ENCODE measurements around the gene LMX1A. TPM values are rescaled to one million over a fixed set of nuclear protein-coding genes. Genes with fewer than 3 reads are reported as not detected.

LMX1A gene
- total and polyA plus RNA-seq, 4 donors = 0.05 to 0.17 TPM; not detected in 2

GRCh38 chr1:165376041-165376810, 19.7 kb upstream of the LMX1A start:
- H3K4me3 ChIP-seq (ENCODE audit: low read depth in 1 of 3, low read length in 3 of 3) = peak overlapping the region in 1 of 3 donors; percentile 32
- no peak overlapping the region for H3K9ac ChIP-seq (ENCODE audit: low read depth in 1 of 2, low read length in 2 of 2)
- peaks cover 2 to 10% (median 5%) of the 10 kb centered on the region in 4 donors for H3K4me1 ChIP-seq (ENCODE audit: control insufficient read depth in 4 of 4, insufficient read depth in 4 of 4, low read length in 3 of 4)
- peaks cover 0 to 5% (median 0%) of the 10 kb centered on the region in 4 donors for H3K27me3 ChIP-seq (ENCODE audit: control insufficient read depth in 4 of 4, insufficient read depth in 4 of 4, low read length in 3 of 4)
- WGBS = 8% methylated on average over 46 of the region's 46 CpGs
- DNase-seq (ENCODE audit: low spot score) = no peak
- H3K27ac ChIP-seq (ENCODE audit: low read depth in 1 of 2, low read length in 2 of 2) = peak overlapping the region in 1 of 2 donors; percentile 28
- no peaks in the 10 kb centered on the region for H3K9me3 ChIP-seq (ENCODE audit: control insufficient read depth in 4 of 4, low read length in 3 of 4)
- no peaks in the 10 kb centered on the region for H3K36me3 ChIP-seq (ENCODE audit: control insufficient read depth in 4 of 4, insufficient read depth in 3 of 4, low read depth in 1 of 4, low read length in 3 of 4)
- TF ChIP-seq NR2F2 (IDR thresholded peaks at IDR 0.05) (peak; percentile 43), SP1 (IDR thresholded peaks at IDR 0.05) (no peak), MAX (IDR thresholded peaks at IDR 0.05) (no peak), RXRA (IDR thresholded peaks at IDR 0.05) (no peak)

GRCh38 chr1:165375623-165376022, 19.1 kb upstream of the LMX1A start:
- H3K27ac ChIP-seq (ENCODE audit: low read depth in 1 of 2, low read length in 2 of 2) = no peak overlapping the region
- H3K36me3 ChIP-seq (ENCODE audit: control insufficient read depth in 4 of 4, insufficient read depth in 3 of 4, low read depth in 1 of 4, low read length in 3 of 4) = no peaks in the 10 kb centered on the region
- WGBS = 53% methylated on average over 7 of the region's 7 CpGs
- no peak overlapping the region for H3K9ac ChIP-seq (ENCODE audit: low read depth in 1 of 2, low read length in 2 of 2)
- H3K27me3 ChIP-seq (ENCODE audit: control insufficient read depth in 4 of 4, insufficient read depth in 4 of 4, low read length in 3 of 4) = peaks cover 0 to 5% (median 0%) of the 10 kb centered on the region in 4 donors
- peaks cover 2 to 10% (median 5%) of the 10 kb centered on the region in 4 donors for H3K4me1 ChIP-seq (ENCODE audit: control insufficient read depth in 4 of 4, insufficient read depth in 4 of 4, low read length in 3 of 4)
- TF ChIP-seq RXRA (IDR thresholded peaks at IDR 0.05) (no peak), HNF4A (conservative IDR thresholded peaks at IDR 0.05) (no peak), FOXA2 (IDR thresholded peaks at IDR 0.05) (no peak), ZBTB33 (IDR thresholded peaks at IDR 0.05) (no peak)
- peak overlapping the region in 1 of 3 donors; percentile 32 for H3K4me3 ChIP-seq (ENCODE audit: low read depth in 1 of 3, low read length in 3 of 3)
- no peak for DNase-seq (ENCODE audit: low spot score)
- H3K9me3 ChIP-seq (ENCODE audit: control insufficient read depth in 4 of 4, low read length in 3 of 4) = no peaks in the 10 kb centered on the region

GRCh38 chr1:165371588-165372225, 15.2 kb upstream of the LMX1A start:
- Histone ChIP-seq H3K4me3 (ENCODE audit: low read depth in 1 of 3, low read length in 3 of 3) (no peak overlapping the region), H3K27me3 (ENCODE audit: control insufficient read depth in 4 of 4, insufficient read depth in 4 of 4, low read length in 3 of 4) (peaks cover 0 to 5% (median 0%) of the 10 kb centered on the region in 4 donors), H3K9me3 (ENCODE audit: control insufficient read depth in 4 of 4, low read length in 3 of 4) (no peaks in the 10 kb centered on the region), H3K9ac (ENCODE audit: low read depth in 1 of 2, low read length in 2 of 2) (no peak overlapping the region), H3K4me1 (ENCODE audit: control insufficient read depth in 4 of 4, insufficient read depth in 4 of 4, low read length in 3 of 4) (peaks cover 2 to 10% (median 6%) of the 10 kb centered on the region in 4 donors), H3K27ac (ENCODE audit: low read depth in 1 of 2, low read length in 2 of 2) (no peak overlapping the region), H3K36me3 (ENCODE audit: control insufficient read depth in 4 of 4, insufficient read depth in 3 of 4, low read depth in 1 of 4, low read length in 3 of 4) (no peaks in the 10 kb centered on the region)
- WGBS = 39% methylated on average over 5 of the region's 5 CpGs
- TF ChIP-seq TAF1 (conservative IDR thresholded peaks at IDR 0.05) = no peak
- no peak for TF ChIP-seq FOXA1 (IDR thresholded peaks at IDR 0.05)
- no peak for TF ChIP-seq HNF4A (conservative IDR thresholded peaks at IDR 0.05)
- TF ChIP-seq NR2F2 (IDR thresholded peaks at IDR 0.05) = no peak
- no peak for TF ChIP-seq SP1 (IDR thresholded peaks at IDR 0.05)
- no peak for DNase-seq (ENCODE audit: low spot score)

Measured in liver (tissue), 9 donors.